ENCODE results near the gene NOXO1. TPM values are rescaled to one million over a fixed set of nuclear protein-coding genes. Genes with fewer than 3 reads are reported as not detected.
A peak's percentile ranks its signal among the peaks of the same experiment; 100 is the strongest.

Gene NOXO1
- total and polyA plus RNA-seq, 9 of the 15 experiments (the other 6 are each of a cell fraction or from before 2014, with no cell fraction given): not detected

DNA sequence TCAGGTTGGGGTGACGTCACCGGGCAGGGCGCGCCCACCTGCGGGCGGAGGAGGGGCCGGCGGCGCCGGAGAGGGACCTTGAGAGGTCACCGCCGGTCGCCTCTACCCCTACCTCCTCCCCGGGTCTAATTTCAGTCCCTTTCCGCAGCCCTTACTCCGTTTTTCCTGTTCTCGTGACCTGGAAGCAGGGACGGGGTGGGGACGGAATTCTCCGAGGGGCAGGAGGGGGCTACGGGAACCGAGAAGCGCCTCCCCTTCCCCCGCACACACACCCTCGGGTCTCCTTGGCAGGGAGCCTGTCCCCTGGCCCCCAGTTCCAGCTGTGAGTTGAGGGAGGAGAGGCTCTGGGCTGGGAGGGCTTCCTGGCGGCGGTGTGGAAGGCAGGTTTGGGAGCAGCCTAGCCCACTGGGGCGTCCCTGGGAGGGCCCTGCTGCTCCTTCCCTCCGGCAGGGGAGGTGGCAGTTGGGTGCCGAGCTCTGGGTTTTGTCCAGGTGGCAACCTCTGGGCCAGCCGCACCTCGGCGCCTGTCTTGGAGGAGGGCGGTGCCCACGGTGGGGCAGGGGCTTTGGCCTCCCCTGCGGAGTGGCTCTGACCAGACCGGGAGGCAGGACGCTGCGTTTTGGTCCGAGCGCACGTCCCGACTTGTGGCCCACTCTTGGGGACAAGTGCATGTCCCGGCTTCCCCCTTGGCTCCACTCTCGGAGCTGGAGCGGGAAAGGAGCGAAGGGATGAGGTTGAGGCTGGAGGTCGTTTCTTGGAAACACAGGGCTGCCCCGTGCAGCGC is 9.3 kb upstream of the NOXO1 start (continued):
- TF ChIP-seq, protein P1, sequence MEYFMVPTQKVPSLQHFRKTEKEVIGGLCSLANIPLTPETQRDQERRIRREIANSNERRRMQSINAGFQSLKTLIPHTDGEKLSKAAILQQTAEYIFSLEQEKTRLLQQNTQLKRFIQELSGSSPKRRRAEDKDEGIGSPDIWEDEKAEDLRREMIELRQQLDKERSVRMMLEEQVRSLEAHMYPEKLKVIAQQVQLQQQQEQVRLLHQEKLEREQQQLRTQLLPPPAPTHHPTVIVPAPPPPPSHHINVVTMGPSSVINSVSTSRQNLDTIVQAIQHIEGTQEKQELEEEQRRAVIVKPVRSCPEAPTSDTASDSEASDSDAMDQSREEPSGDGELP (CRISPR knock-in tag; IDR thresholded peaks at IDR 0.05; ENCODE audit: borderline replicate concordance): peak; percentile 80; the same call in 1 of the 2 replicates
- TF ChIP-seq RBFOX2 (IDR thresholded peaks at IDR 0.05; ENCODE audit: low read depth, low read length) (peak; percentile 35; the same call in 1 of the 2 replicates), CHCHD3 (CRISPR knock-in tag; IDR thresholded peaks at IDR 0.05) (no peak), TGIF2 (CRISPR knock-in tag; IDR thresholded peaks at IDR 0.05) (0 out of 2 replicates have a peak, but pooled peaks have one; percentile 42), ZNF668 (CRISPR knock-in tag; IDR thresholded peaks at IDR 0.05) (no peak), CREBBP (IDR thresholded peaks at IDR 0.05; ENCODE audit: low read depth, low read length) (no peak), MTA2 (IDR thresholded peaks at IDR 0.05; ENCODE audit: low read depth) (no peak), CREB1 (IDR thresholded peaks at IDR 0.05) (0 out of 2 replicates have a peak, but pooled peaks have one; percentile 31), CREB1 (CRISPR knock-in tag; IDR thresholded peaks at IDR 0.05) (peak; percentile 71; the same call in 1 of the 2 replicates), ZBTB1 (CRISPR knock-in tag; IDR thresholded peaks at IDR 0.05; ENCODE audit: borderline replicate concordance, low read depth) (0 out of 2 replicates have a peak, but pooled peaks have one; percentile 49), EGR1 (conservative IDR thresholded peaks at IDR 0.05) (peak; percentile 47), SOX6 (IDR thresholded peaks at IDR 0.05) (no peak)
- TF ChIP-seq, protein P2, sequence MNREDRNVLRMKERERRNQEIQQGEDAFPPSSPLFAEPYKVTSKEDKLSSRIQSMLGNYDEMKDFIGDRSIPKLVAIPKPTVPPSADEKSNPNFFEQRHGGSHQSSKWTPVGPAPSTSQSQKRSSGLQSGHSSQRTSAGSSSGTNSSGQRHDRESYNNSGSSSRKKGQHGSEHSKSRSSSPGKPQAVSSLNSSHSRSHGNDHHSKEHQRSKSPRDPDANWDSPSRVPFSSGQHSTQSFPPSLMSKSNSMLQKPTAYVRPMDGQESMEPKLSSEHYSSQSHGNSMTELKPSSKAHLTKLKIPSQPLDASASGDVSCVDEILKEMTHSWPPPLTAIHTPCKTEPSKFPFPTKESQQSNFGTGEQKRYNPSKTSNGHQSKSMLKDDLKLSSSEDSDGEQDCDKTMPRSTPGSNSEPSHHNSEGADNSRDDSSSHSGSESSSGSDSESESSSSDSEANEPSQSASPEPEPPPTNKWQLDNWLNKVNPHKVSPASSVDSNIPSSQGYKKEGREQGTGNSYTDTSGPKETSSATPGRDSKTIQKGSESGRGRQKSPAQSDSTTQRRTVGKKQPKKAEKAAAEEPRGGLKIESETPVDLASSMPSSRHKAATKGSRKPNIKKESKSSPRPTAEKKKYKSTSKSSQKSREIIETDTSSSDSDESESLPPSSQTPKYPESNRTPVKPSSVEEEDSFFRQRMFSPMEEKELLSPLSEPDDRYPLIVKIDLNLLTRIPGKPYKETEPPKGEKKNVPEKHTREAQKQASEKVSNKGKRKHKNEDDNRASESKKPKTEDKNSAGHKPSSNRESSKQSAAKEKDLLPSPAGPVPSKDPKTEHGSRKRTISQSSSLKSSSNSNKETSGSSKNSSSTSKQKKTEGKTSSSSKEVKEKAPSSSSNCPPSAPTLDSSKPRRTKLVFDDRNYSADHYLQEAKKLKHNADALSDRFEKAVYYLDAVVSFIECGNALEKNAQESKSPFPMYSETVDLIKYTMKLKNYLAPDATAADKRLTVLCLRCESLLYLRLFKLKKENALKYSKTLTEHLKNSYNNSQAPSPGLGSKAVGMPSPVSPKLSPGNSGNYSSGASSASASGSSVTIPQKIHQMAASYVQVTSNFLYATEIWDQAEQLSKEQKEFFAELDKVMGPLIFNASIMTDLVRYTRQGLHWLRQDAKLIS (CRISPR knock-in tag; IDR thresholded peaks at IDR 0.05): 0 out of 2 replicates have a peak, but pooled peaks have one; percentile 40
- TF ChIP-seq, protein P3, sequence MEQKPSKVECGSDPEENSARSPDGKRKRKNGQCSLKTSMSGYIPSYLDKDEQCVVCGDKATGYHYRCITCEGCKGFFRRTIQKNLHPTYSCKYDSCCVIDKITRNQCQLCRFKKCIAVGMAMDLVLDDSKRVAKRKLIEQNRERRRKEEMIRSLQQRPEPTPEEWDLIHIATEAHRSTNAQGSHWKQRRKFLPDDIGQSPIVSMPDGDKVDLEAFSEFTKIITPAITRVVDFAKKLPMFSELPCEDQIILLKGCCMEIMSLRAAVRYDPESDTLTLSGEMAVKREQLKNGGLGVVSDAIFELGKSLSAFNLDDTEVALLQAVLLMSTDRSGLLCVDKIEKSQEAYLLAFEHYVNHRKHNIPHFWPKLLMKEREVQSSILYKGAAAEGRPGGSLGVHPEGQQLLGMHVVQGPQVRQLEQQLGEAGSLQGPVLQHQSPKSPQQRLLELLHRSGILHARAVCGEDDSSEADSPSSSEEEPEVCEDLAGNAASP (IDR thresholded peaks at IDR 0.05): no peak

All from K562 (cell line).